ENCODE data around the gene SYNE1. TPM values are rescaled to one million over a fixed set of nuclear protein-coding genes. Genes with fewer than 3 reads are reported as not detected.

The SYNE1 gene
- total RNA-seq, 1 donor from 2014 or later: 233 TPM

DNA sequence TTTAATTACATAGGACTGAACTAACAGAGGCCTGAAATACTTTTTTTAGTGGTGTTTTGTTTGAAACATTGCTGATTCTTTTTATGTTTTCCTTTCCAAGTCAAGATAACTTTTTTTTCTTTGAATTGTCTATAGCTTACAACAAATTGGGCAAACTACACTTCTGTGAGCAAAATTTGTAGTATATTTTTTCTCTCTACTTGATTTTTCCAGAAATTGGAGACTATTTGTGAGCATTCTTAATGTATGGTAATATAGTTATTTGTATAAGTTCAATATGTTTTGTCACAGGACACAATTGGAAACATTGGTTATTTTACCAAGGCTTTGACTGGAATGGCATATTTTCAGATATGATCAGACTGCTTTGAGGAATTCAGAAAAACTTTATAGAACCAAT is 216.5 kb downstream of the SYNE1 start:
- no peaks in the 10 kb centered on the region for H3K4me1 ChIP-seq
- no peaks in the 10 kb centered on the region for H3K27me3 ChIP-seq
- TF ChIP-seq, protein P1, sequence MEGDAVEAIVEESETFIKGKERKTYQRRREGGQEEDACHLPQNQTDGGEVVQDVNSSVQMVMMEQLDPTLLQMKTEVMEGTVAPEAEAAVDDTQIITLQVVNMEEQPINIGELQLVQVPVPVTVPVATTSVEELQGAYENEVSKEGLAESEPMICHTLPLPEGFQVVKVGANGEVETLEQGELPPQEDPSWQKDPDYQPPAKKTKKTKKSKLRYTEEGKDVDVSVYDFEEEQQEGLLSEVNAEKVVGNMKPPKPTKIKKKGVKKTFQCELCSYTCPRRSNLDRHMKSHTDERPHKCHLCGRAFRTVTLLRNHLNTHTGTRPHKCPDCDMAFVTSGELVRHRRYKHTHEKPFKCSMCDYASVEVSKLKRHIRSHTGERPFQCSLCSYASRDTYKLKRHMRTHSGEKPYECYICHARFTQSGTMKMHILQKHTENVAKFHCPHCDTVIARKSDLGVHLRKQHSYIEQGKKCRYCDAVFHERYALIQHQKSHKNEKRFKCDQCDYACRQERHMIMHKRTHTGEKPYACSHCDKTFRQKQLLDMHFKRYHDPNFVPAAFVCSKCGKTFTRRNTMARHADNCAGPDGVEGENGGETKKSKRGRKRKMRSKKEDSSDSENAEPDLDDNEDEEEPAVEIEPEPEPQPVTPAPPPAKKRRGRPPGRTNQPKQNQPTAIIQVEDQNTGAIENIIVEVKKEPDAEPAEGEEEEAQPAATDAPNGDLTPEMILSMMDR (IDR thresholded peaks at IDR 0.05): no peak
- DNase-seq (ENCODE audit: low spot score in 2 of 2): no peak
- intact Hi-C loops (cut with DNase I): no loop called here
- H3K27ac ChIP-seq: no peak overlapping the region
- H3K36me3 ChIP-seq: no peaks in the 10 kb centered on the region
- no peak overlapping the region for H3K4me3 ChIP-seq
- H3K9me3 ChIP-seq: peaks cover 0 to 2% of the 10 kb centered on the region in 2 donors

DNA sequence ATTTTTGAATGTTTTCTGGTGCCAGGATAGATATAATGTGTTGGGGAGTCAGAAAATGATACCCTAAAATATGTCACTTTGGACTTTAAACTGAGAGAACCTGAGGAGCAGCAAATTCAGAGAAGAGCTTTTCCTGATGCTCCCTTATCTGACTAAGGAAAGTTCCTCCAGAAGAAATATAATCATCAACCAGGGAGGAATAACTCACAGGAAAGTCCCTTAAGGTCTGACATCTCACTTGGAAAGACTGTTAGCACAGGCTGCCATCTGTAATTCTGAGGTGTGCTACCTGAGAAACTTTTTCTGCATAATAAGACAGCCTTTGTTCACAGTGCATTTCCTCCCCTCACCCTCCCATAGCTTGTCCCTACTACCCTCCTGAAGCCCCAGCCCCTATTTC is 218.6 kb downstream of the SYNE1 start:
- TF ChIP-seq, protein P1 (IDR thresholded peaks at IDR 0.05): no peak
- intact Hi-C loops (cut with DNase I): no loop called here

DNA sequence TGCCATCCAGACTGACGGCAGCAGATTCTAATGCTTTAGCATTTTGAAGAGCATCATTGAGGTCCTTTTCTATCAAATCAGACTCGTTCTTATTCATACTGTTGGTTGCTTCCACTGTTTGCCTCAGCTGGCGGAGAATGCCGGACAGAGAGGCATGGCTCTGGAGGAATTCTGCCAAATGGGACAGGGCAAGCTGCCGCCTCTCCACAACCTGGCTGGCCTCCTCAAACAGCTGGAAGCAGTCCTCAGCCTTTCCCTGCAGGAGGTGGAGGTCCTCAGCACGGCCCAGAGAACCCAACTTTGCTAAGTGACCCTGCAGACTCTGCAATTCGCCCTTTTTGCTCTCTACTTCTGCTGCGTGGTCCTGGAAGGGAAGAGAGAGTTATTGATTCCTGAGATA is 220.5 kb downstream of the SYNE1 start:
- no peak overlapping the region for H3K27ac ChIP-seq
- no peaks in the 10 kb centered on the region for H3K27me3 ChIP-seq
- no peak for DNase-seq (ENCODE audit: low spot score in 2 of 2)
- no peaks in the 10 kb centered on the region for H3K36me3 ChIP-seq
- H3K4me1 ChIP-seq: no peaks in the 10 kb centered on the region
- TF ChIP-seq, protein P1 (IDR thresholded peaks at IDR 0.05): no peak
- intact Hi-C loops (cut with DNase I): no loop called here
- H3K4me3 ChIP-seq: peak overlapping the region in 1 of 2 donors; percentile 19
- H3K9me3 ChIP-seq: peaks cover 0 to 2% of the 10 kb centered on the region in 2 donors

More for the DNA sequence above, 218.6 kb downstream of the SYNE1 start:
- H3K27me3 ChIP-seq: no peaks in the 10 kb centered on the region
- no peak overlapping the region for H3K27ac ChIP-seq
- DNase-seq (ENCODE audit: low spot score in 2 of 2): no peak
- no peak overlapping the region for H3K4me3 ChIP-seq
- no peaks in the 10 kb centered on the region for H3K36me3 ChIP-seq
- peaks cover 0 to 2% of the 10 kb centered on the region in 2 donors for H3K9me3 ChIP-seq
- no peaks in the 10 kb centered on the region for H3K4me1 ChIP-seq

DNA sequence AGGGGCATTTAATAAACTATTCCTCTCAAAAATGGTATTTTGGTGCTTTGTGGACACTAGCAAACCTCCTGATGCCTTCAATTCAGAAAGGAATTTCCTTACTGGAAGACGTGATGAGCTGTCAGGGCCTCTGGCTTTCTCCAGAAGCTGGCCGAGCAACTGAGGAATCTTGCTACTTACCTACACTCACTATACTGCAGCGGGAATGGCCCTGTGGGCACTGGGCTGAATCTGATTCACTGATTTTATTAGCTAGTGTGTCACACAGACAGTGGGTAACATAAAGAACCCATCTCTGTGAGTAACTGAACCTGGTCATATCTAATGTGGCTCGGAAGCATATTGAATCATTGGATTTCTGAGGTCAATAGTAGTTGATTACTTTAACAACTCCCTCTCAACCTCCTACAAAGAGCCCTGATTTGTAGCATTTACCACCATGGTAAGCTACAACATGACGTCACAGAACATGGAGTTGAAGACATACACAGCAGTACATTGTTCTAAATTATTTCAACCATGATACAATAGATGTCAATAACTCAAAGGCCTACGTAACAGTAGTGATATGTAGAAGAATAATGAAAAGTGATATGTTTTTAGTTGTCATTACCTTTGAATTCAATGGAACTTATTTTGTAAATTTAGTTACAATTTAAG is 232.1 kb downstream of the SYNE1 start:
- no peak for DNase-seq (ENCODE audit: low spot score in 2 of 2)
- intact Hi-C loops (cut with DNase I): no loop called here
- Histone ChIP-seq H3K9me3 (no peaks in the 10 kb centered on the region), H3K27ac (no peak overlapping the region), H3K27me3 (no peaks in the 10 kb centered on the region), H3K36me3 (no peaks in the 10 kb centered on the region), H3K4me1 (peaks cover 5 to 16% of the 10 kb centered on the region in 2 donors), H3K4me3 (no peak overlapping the region)
- TF ChIP-seq, protein P1 (IDR thresholded peaks at IDR 0.05): no peak

DNA sequence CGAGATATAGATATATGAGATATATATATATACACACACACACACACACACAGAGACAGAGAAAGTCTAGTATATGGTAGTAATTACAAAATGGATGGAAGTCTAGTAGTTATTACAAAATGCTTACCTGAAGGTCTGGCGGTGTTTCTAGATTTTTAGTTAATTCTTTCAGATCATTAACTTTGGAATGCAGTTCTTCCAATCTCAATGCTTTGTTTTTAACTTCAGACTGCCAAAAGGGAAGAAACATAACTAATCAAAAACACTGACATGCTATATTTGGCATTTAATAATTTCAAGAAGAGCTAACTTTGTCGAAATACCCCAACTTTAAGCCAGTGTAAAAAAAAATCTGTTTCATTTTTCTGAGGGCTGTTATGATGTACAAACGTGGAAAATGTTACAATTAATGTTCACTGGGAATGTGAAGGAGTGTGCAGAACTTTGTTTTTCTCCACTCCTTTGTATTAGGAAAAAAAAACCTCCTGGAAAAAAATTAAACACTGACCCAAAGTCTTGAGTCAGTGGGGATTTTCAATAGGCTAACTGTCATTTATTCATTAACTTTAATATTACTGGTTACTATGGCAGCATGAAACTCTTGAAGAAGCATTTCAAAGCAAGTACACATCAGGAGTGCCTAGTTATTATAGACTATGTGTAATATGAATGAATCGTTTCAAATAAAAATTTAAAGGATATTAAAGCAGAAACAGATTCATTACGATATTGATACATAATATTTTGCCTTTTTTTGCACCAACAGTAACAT is 232.9 kb downstream of the SYNE1 start:
- no peaks in the 10 kb centered on the region for H3K9me3 ChIP-seq
- no peaks in the 10 kb centered on the region for H3K27me3 ChIP-seq
- no peaks in the 10 kb centered on the region for H3K36me3 ChIP-seq
- intact Hi-C loops (cut with DNase I): no loop called here
- H3K4me1 ChIP-seq: peaks cover 5 to 16% of the 10 kb centered on the region in 2 donors
- no peak for DNase-seq (ENCODE audit: low spot score in 2 of 2)
- TF ChIP-seq, protein P1 (IDR thresholded peaks at IDR 0.05): no peak
- H3K4me3 ChIP-seq: no peak overlapping the region
- H3K27ac ChIP-seq: no peak overlapping the region

Measured in ascending aorta (tissue), 2 donors.